CD4-positive, alpha-beta T cell treated with Interleukin-4 for 4 hours (primary cell): Measurements from ENCODE around the gene NOB1.
A peak's percentile ranks its signal among the peaks of the same experiment; 100 is the strongest.
"Not testable (repeated sequence)": the region's sequence is repeated elsewhere in the genome, so short reads cannot be mapped to it uniquely, and the experiment has no call there.

Experiments
- DNase-seq: peaks from one replicate; pipeline ENCODE4 v3.0.0-alpha.2; 2020

NOB1 gene

DNA sequence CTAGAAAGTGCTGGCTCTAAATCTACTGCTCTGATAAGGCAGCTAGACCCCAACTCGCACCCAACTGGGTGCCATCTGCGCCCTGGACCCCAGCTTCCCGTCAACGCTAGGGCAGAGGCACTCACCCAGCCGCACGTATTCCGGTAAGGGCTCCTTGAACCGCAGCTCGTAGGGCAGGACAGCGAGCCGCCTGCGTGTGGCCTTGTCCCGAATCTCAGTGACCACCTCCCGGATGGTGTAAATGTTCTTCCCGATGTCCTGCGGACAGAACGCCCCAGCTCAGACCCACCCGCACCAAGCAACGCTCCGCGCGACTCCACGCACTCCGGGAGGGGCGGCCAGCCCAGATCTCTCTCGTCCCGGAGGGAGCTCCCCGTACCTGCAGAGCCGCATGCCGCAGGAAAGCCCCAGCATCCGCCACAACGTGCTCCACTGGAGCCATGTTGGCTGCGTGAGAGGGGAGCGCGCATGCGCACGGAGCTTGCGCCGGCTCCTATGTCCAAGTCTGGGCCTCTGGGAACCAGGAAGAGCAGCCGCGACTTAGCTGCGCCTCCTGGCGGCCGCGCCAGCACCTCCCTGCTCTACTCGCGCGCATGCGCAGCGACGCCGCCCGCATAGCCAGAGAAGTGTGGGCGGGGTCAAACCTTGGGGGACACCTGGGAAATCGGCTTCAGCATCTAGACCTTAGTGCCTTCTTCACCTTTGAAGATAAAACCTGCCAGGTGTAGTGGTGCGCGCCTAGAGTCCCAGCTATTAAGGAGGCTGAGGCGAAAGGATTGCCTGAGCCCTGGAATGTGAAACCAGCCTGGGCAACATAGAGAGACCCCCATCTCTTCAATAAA lies at the start of gene NOB1:
Gene NOB1 (minus strand): TSS at position 458 of the 842 bp plus-strand sequence. CDS start 16 bp downstream, at position 442.
- peak; percentile 96 for DNase-seq

DNA sequence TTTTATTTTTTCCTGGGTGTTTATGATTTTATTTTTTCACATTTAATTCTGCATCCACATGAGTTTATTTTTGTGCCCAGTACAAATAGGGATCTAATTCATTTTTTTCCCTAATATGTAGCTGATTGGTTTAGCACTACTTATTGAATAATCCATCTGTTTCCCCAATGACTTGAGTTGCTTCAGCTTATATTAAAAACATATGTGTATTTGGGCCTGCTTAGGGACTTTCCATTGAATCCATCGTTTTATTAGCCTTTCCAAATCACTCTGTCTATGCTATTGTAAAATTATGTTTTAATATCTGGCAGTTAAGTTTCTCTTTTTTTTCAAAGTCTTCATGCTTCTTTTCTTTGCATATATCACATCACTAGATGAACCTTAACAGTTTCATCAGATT lies 49.6 kb upstream of the NOB1 start:
- DNase-seq = no peak

DNA sequence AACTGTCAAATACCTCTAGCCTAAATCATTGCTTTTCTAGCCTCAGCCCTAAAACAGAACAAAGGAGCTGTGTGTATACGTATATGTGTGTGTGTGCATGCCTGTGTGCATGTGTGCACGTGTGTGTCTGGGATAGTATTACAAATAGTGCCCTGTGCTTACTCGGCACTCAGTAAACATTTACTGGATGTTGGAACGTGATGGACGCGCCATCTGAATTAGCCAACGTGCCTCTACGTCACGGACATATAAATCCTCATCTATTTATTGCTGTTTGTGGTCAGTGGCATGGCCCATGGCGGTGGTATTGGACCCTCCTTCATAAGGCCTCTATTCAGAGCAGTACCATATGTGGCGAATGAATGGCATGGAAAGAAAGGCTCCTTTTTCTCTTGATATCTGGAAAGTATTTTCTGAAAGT lies 44.9 kb upstream of the NOB1 start:
- DNase-seq = no peak

DNA sequence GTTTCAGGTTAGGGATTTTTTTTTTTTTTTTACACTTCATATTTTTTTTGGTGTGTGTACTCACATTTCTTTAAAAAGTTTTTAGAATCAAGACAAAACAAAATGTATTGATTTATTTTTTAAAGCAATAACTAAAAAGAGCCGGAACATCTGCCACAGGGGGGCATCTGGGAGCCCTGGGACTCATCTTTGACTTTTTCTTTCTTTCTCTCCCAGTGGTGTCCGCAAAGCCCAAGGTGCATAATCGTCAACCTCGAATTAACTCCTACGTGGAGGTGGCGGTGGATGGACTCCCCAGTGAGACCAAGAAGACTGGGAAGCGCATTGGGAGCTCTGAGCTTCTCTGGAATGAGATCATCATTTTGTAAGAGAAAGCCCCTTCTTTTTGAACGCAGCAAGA lies 43.7 kb upstream of the NOB1 start:
- DNase-seq = no peak

DNA sequence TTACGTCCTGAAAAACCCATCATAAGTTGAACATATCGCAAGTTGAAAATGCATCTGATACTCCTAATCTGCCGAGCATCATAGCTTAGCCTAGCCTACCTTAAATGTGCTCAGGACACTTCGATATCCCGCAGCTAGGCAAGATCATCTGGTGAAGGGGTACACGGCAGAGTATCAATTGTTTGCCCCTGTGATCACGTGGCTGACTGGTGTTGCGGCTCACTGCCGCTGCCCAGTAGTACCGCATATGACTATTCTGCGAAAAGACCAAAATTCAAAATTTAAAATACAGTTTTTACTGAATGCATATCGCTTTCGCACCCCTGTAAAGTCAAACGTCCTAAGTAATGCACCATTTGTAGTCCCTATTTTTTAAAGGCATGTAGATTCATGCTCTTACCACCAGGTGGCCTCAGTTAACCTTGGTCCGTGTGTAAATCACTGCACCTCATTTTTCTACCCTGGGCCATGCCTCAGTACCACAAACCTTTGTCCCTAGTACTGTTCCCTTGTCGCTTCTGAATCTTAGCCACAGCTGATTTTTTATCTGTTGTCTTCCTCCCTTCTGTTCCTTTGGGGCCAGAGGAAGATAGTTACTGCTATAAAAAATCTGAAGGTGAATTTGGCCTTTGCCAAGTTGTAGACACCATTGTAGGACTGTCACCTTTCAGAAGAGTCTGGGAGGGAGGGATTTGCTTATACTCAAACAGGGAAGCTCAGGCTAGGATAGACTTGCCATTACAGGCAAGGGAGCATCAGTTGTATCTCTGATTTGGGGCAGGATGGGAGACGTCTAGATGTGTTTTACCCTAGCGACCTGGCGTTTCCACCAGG lies 41.8 kb upstream of the NOB1 start:
- peak; percentile 59 for DNase-seq

DNA sequence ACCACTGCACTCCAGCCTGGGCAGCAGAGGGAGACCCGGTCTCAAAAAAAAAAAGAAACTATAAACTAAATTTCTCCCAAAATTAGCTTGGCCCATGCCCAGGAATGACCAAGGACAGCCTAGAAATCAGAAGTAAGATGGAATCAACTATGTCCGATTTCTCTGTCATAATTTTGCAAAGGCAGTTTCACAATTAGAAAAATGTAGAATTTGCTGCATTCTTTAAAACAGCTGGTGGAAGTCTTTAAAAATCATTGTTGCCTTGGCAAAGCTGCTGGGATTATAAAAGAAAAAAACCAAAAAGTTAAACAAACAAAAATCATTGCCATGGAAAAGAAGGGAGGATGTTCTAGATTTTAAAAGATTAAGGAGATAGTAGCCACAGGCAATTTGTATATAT lies 39.8 kb upstream of the NOB1 start:
- no peak for DNase-seq

DNA sequence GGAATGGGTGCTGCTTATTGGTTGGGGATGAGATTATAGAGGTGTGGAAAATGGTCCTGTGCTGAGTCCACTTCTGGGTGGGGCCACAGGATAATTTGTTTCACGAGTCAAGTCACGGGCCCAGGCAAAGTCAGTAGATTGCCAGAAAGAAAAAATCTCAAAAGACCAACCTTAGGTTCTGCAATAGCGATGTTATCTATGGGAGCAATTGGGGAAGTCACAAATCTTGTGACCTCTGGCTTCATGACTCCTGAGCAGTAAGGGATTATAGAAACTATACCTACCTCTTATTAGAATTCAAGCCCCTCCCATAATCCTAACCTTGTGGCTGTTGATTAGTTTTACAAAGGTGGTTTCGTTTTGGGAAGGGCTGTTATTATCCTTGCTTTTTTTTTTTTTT lies 38.8 kb upstream of the NOB1 start:
- no peak for DNase-seq

DNA sequence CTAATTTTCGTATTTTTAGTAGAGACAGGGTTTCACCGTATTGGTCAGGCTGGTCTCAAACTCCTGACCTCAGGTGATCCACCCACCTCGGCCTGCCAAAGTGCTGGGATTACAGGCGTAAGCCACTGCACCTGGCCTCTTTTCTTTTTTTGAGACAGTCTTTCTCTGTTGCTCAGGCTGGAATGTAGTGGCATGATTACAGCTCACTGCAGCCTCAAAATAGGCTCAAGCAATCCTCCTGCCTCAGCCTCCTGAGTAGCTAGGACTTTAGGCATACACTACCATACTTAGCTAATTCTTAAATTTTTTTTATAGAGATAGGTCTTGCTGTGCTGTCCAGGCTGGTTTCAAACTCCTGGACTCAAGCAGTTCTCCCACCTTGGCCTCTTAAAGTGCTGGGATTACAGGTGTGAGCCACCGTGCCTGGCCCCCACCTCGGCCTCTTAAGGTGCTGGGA lies 36.7 kb upstream of the NOB1 start:
- not testable (repeated sequence) for DNase-seq

DNA sequence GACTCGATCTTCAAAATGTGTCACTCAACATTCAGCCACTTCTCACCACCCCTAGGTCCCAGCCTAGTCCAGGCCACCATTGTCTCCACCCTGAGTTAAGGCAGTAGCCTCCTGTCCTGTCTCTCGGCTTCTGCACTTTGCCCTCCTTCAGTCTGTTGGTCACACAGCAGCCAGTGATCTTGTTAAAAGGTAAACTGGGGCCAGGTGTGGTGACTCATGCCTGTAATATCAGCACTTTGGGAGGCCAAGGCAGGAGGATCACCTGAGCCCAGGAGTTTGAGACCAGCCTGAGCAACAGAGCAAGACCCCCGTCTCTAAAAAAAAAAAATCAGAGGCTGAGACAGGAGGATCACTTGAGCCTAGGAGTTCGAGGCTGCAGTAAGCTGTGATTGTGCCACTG lies 33.2 kb upstream of the NOB1 start:
- DNase-seq = no peak

DNA sequence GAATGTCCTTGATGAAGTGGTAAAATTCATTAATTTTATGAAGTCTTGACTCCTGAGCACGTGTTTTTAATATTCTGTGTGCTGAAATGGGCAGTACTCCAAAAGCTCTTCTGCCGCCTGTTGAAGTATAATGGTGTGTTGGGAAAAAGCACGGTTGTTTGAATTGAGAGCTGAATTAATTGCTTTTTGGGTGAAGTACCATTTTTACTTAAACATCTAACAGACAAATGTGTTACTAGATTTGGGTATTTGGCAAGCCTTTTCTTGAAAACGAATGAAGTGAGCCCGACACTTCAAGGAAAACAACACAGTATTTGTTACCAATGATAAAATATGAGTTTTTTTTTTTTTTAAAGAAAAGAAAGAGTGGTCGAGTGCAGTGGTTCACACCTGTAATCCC lies 29.9 kb upstream of the NOB1 start:
- no peak for DNase-seq

DNA sequence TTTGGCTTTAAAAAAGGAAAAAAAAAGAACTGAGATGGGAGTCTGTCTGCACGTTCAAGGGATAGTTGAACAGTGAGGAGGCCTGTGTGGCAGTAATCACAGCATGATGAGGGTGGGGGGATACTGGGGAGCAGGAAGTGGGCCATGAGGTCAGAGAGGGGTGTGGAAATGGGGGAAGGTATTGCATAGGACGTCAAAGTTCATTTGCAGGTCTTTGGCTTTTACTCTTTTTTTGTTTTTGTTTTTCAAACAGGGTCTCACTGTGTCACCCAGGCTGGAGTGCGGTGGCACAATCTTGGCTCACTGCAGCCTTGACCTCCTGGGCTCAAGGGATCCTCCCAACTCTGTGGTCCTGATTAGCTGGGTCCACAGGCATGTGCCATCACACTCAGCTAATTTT lies 26.4 kb upstream of the NOB1 start:
- no peak for DNase-seq

DNA sequence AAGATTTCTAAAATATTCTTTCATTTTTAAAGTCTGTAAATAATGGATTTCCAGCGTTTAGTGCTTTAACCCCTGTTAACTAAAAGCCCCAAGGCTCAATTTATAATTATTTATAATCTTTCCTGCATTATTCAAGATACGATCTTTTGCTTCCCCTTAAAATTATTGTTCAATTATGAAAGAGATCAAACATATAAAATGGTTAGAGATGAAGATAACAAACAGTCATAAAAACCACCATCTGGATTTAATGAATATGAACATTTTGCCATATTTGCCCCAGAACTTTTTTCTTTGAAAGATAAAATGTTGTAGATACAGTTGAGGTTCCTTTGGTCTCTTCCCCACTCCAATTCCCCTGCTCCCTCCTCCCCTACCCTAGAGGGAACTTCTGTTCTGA lies 25.0 kb upstream of the NOB1 start:
- no peak for DNase-seq

DNA sequence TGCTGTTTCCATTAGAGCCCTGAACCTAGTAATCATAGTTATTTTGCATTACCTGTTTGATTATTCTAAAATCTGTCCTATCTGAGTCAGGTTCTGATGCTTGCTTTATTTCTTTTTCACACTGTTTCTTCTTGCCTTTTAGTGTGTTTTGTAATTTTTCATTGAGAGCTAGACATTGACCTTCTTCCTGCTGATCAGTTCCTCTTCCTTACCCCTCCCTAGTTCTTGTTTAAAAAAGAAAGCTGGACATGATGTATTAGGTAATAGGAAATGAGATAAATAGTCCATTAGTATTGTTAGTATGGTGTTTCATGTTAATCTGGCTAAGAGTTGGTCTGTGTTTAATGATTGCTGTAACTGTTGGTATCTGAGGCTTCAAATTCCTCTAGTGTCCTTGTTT lies 20.8 kb upstream of the NOB1 start:
- no peak for DNase-seq

DNA sequence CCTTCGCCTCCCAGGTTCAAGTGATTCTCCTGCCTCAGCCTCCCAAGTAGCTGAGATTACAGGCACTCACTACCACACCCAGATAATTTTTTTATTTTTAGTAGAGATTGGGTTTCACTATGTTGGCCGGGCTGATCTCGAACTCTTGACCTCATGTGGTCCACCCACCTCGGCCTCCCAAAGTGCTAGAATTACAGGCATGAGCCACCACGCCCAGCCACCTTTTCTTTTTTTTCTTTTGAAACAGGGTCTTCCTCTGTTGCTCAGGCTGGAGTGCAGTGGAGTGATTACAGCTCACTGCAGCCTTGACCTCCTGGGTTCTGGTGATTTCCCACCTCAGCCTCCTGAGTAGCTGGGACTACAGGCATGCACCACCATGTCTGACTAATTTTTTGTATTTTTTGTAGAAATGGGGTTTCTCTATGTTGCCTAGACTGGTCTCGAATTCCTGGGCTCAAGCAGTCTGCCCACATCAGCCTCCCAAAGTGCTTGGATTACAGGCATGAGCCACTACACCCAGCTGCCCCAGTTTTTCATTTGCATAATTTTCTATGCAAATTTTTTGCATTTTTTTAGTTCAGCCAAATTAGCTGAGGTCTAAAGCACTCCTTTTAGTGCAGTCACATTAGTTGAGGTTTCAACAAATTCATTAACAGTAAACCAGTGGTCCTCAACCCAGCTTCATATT lies 18.7 kb upstream of the NOB1 start:
- no peak for DNase-seq

DNA sequence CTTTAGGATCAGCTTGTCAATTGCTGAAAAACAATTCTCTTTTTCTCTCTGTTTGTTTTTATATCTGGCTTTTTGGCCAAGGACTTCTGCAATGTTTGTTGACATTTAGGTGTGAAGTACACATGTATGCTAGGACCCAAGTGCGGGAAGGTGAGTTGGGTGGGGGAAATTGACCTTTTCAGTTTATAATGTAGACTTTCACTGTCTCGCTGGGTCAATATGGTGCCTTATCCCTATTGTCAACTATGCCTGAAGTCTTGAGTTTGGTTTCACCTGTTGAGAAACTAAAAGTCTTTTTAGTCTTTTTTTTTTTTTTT lies 16.9 kb upstream of the NOB1 start:
- DNase-seq = no peak

DNA sequence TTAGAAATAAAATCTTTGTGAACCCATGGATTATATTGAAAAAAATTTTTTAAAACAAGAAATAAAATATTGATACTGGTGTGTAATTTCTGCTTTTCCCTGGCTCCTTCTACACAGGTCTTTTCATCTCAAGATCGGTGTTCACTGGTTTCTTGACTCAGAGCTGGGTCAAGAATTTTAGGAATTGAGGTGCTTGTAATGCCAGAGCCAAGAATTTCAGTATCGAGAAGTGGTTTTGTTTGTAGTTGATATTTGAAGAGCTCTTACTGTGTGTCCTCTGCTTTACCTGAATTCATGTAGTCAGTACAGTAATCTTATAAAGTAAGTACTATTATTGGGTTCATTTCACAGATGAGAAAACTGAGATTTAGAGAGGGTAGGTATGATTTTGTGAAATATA lies 14.7 kb upstream of the NOB1 start:
- no peak for DNase-seq

DNA sequence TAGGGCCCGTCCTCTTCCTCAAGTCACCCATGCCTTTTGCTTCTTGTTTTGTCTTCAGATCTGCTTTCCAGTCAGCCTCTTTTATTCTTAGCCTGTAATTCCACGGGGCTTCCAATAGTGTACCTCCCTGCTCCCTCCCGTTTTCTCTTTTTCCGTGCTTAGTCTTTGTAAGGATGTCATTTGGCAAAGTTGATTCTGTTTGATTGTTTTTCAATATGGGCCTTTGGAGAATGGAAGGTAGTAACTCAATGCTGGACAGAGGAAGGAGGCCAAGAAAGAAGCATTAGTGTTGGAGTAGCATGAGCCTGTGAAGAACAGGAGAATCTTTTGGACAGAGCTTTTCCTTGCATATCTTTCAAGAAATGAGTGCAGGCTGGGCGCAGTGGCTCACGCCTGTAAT lies 13.9 kb upstream of the NOB1 start:
- DNase-seq = no peak

DNA sequence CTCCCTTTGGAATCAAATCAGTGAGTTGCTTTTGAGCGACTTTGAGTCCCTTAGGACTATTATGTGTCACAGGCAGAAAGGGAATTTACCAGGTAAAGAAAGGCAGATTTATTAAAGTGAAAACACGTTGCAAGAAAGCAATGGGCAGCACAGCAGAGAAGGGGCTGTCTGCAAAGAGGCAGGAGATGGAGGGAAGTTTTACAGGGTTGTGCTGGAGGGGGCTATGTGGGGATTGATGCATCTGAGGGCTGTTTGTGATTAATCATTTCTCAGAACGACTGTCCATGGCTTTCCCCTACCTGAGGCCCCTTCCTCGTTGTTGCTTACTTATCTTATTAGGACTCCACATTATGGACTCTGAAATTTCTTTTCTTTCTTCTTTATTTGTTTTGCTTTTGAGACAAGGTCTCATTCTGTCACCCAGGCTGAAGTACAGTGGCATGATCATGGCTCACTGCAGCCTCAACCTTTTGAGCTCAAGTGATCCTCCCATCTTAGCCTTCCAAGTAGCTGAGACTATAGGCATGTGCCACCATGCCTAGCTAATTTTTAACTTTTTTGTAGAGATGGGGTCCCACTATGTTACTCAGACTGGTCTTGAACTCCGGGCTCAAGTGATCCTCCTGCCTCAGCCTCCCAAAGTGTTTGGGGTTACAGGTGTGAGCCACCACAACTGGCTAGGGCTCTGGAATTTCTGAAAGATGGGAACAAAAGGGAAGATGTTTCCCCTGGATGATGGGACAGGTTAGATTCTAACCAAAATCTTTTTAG lies 12.9 kb upstream of the NOB1 start:
- DNase-seq = no peak

DNA sequence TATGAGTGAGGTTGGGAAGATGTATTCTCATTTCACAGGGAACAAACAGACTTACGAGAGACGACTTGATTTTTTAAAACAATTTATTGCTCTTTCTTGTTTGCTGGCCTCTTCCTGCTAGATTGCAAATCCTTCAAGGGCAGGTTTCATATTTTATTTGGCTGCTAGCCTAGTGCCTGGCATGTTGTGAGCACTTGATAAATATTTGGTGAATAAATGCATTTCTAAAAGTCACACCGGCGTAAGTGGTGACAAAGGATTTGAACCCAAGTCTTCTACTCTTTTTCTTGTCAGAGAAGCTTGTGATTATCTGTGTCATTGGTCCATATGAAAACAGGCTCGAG lies 8.8 kb upstream of the NOB1 start:
- DNase-seq = no peak

DNA sequence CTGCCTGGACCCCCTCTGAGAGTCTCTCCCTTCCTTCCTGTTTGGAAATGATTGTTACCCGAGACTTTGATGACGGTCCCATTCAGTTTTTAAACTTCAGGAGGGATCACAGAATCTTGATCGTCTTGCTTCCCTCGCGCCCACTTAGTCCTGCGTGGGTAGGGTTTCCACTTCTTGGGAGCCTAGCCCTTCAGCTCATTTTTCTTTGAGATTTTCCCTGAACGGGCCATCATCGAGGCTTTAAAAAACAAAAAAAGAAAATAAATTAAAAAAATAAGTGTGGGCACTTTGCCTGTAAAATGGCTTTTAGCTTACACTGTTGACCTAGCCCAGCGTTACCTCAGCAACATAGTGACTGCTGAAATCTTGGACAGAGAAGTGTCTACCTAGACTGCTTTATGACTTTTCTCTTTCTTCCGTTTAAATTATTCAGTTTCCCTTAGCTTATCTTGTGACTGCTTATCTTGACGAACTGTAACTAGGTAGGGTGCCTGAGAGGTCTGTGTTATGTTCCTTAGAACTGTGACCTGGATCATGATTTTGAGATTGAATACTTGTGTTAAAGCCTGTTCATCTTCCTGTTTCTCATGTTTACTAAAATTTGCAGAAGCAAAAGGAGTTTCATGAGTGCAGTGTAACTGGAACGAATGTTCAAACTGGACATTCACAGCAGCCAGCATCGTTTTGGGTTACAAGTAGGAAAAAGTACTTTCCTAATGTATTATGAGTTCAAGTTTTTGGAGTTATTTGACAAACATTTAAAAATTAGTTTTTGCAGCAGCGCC lies 8.3 kb upstream of the NOB1 start:
- DNase-seq = peak; percentile 41

DNA sequence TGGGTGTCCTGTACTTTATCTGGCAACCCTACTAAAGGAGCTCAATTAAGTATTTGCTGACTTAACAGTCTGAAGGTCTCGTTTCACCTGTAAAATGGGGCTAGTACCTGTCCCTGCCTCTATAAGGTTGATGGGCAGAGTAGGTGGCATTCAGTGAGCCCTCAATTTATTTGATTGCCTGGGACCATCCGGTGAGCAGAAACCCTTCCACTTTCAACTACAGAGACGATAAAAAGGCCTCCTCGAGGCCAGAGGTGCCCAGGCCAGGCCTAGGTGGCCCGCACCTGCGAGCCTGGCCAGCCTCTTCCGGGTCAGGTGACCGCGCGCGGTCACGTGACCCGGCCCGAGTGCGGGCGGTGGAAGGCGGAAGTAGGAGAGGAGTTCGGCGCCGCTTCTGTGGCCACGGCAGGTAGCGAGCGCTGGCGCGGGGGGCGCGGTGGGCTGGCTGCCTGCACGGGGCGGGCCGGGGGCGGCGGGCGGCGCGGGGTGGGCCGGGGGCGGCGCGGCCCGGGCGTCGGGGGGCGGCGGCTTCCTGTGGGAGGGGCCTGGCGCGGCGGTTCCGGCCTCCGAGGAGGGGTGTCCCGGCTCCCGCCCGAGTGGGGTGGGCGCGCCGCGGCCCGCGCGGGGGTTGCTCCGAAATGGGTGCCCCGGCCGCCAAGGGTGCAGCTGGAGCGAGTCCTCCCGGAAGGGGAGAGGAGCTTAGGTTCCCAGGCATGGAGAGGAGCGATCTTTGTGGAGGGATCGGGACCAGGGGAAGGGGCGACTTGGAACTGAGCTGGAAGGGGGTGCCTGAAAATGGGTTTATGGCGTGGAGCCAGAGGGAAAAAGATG lies 7.5 kb upstream of the NOB1 start, which contains the start of gene WWP2:
Gene WWP2 (plus strand): TSS at position 350 of the 831 bp plus-strand sequence. CDS start 24,679 bp downstream, outside the sequence.
- DNase-seq = peak; percentile 73
